K562 (cell line): ENCODE data around the gene PTAFR. TPM values are rescaled to one million over a fixed set of nuclear protein-coding genes. Genes with fewer than 3 reads are reported as not detected.

Source experiments
- ATF3 ChIP-seq, 2 experiments: fragments of 450-650 bp in 1 of 2; sonication (generic) in 1 of 2; formaldehyde crosslinking in 1 of 2; IDR thresholded peaks in 1 of 2; conservative IDR thresholded peaks in 1 of 2; 2 replicates each; pipeline versions ENCODE4 v1.6.1 to v1.8.1; 2016 to 2023; ENCODE audit warnings: mild to moderate bottlenecking in 2 of 2, moderate library complexity in 2 of 2, inconsistent platforms in 1 of 2, missing genetic modification reagents in 1 of 2
- ATF7 ChIP-seq: fragments of 450-650 bp; IDR thresholded peaks from 2 replicates; pipeline ENCODE4 v1.7.1; 2014; ENCODE audit warnings: mild to moderate bottlenecking, moderate library complexity
- BACH1 ChIP-seq: fragments of 200-800 bp; sonication (Bioruptor generic); IDR thresholded peaks from 2 replicates; pipeline ENCODE4 v1.6.1; 2016; ENCODE audit warnings: missing genetic modification characterization, missing compliant biosample characterization
- BCL6 ChIP-seq: fragments of 250-450 bp; sonication (Bioruptor Pico); IDR thresholded peaks from 2 replicates; pipeline ENCODE4 v1.4.0; 2020
- CEBPG ChIP-seq, 3 experiments: fragments of 200-800 bp in 1 of 3; sonication (Bioruptor generic) in 1 of 3; sonication (generic) in 1 of 3; formaldehyde crosslinking in 1 of 3; IDR thresholded peaks in 2 of 3; conservative IDR thresholded peaks in 1 of 3; 2 replicates each; pipeline versions ENCODE4 v1.6.1 to v1.8.0; 2016 to 2022; ENCODE audit warnings: missing compliant biosample characterization in 2 of 3, missing genetic modification characterization in 2 of 3, mild to moderate bottlenecking in 1 of 3, missing genetic modification reagents in 1 of 3
- DDX20 ChIP-seq: fragments of 450-650 bp; IDR thresholded peaks from 2 replicates; pipeline ENCODE4 v1.6.1; 2016; ENCODE audit warnings: missing genetic modification characterization, low read depth, mild to moderate bottlenecking, missing compliant biosample characterization, moderate library complexity
- ESRRA ChIP-seq: fragments of 450-650 bp; IDR thresholded peaks from 2 replicates; pipeline ENCODE4 v1.6.1; 2014; ENCODE audit warnings: low read depth, mild to moderate bottlenecking, moderate library complexity, borderline replicate concordance
- FUS ChIP-seq: fragments of 200-400 bp; formaldehyde crosslinking; optimal IDR thresholded peaks from 2 replicates; pipeline ENCODE3; 2017; ENCODE audit warnings: low read depth, low read length
- HMGN3 ChIP-seq: IDR thresholded peaks from 2 replicates; pipeline ENCODE4 v1.6.1; 2011; ENCODE audit warnings: borderline replicate concordance, low read depth, mild to moderate bottlenecking, mixed read lengths, low read length; ENCODE audit not compliant: insufficient read length; ENCODE audit errors: extremely low read depth
- NFIX ChIP-seq: fragments of 250-450 bp; sonication (Bioruptor Pico); IDR thresholded peaks from 2 replicates; pipeline ENCODE4 v1.4.0; 2020; ENCODE audit warnings: low read depth, mild to moderate bottlenecking, moderate library complexity
- RBFOX2 ChIP-seq: fragments of 200-400 bp; formaldehyde crosslinking; IDR thresholded peaks from 2 replicates; pipeline ENCODE4 v1.6.1; 2017; ENCODE audit warnings: low read depth, mild to moderate bottlenecking, low read length, moderate library complexity
- SMARCA4 ChIP-seq: fragments of 450-650 bp; IDR thresholded peaks from 2 replicates; pipeline ENCODE4 v1.6.1; 2016
- SP1 ChIP-seq: sonication (generic); formaldehyde crosslinking; IDR thresholded peaks from 2 replicates; pipeline ENCODE4 v1.8.1; 2022; ENCODE audit warnings: mild to moderate bottlenecking, missing genetic modification reagents
- ZNF316 ChIP-seq: fragments of 450-650 bp; IDR thresholded peaks from 2 replicates; pipeline ENCODE4 v1.6.1; 2016
- ZNF584 ChIP-seq: fragments of 200-800 bp; sonication (Bioruptor generic); IDR thresholded peaks from 2 replicates; pipeline ENCODE4 v1.6.1; 2016; ENCODE audit warnings: low read depth, mild to moderate bottlenecking, missing genetic modification characterization, missing compliant biosample characterization
- ZNF766 ChIP-seq: fragments of 200-800 bp; sonication (Bioruptor generic); conservative IDR thresholded peaks from 2 replicates; pipeline ENCODE4 v1.6.1; 2016; ENCODE audit warnings: missing genetic modification characterization, missing compliant biosample characterization
- polyA plus RNA-seq, 8 experiments: library from polyadenylated mRNA; depleted of rRNA in 4 of 8; stranded (reverse) in 5 of 8; unstranded in 3 of 8; fragments of >200 nt; fragmentation: Nextera tagmentation in 2 of 8; fragmentation: Illumina TruSeq in 1 of 8; extraction: Ambion mirVana in 2 of 8; extraction: Trizol in 1 of 8; gene quantifications; 2 replicates each; pipeline versions ENCODE4 v1.2.1 to v1.2.3, GENCODE V29; 2011 to 2014; ENCODE audit warnings: inconsistent platforms in 1 of 8, missing spikeins in 1 of 8
- total RNA-seq, 7 experiments: library from RNA; depleted of rRNA in 6 of 7; stranded (reverse); fragments of >200 nt in 6 of 7; fragmentation: Illumina TruSeq in 2 of 7; extraction: Trizol in 2 of 7; gene quantifications; 2 replicates each; pipeline versions ENCODE4 v1.2.1 to v1.2.3, GENCODE V29; 2011 to 2021; ENCODE audit warnings: low replicate concordance in 1 of 7
- TF ChIP-seq, protein P1 (sequence below), 2 experiments: fragments of 150-350 bp in 1 of 2; IDR thresholded peaks; 2 replicates each; pipeline ENCODE4 v1.6.1; 2012 to 2016; ENCODE audit warnings: low read depth in 2 of 2, low read length in 2 of 2, mild to moderate bottlenecking in 1 of 2, moderate library complexity in 1 of 2
- TF ChIP-seq, protein P2 (sequence below): sonication (generic); formaldehyde crosslinking; IDR thresholded peaks from 2 replicates; pipeline ENCODE4 v1.8.1; 2022; ENCODE audit warnings: missing genetic modification reagents
- TF ChIP-seq, protein P3 (sequence below): sonication (generic); IDR thresholded peaks from 2 replicates; pipeline ENCODE4 v1.6.1; 2016

Gene PTAFR
- total and polyA plus RNA-seq, 9 of the 15 experiments (the other 6 are each of a cell fraction or from before 2014, with no cell fraction given), result 0.15 to 0.55 (median 0.40) TPM; not detected in 1

DNA sequence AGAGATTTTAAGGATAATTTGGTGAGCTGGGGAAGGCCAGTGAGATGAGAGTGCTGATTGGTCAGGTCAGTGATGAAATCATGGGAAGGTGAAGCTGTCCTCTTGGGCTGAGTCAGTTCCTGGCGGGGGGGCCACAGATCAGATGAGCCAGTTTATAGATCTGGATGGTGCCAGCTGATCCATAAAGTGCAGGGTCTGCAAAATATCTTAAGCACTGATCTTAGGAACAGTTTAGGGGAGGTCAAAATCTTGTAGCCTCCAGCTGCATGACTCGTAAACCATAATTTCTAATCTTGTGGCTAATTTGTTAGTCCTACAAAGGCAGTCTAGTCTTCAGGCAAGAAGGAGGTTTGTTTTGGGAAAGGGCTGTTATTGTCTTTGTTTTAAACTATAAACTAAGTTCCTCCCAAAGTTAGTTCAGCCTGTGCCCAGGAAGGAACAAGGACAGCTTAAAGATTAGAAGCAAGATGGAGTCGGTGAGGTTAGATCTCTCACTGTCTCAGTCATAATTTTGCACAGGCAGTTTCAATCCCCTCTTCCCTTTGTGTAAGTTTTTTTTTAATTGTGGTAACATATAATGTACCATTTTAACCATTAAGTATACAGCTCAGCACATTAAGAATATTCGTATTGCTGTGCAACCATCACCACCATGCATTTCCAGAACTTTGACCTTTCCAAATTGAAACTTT is 39.4 kb downstream of the PTAFR start (continued):
- TF ChIP-seq, protein P1, sequence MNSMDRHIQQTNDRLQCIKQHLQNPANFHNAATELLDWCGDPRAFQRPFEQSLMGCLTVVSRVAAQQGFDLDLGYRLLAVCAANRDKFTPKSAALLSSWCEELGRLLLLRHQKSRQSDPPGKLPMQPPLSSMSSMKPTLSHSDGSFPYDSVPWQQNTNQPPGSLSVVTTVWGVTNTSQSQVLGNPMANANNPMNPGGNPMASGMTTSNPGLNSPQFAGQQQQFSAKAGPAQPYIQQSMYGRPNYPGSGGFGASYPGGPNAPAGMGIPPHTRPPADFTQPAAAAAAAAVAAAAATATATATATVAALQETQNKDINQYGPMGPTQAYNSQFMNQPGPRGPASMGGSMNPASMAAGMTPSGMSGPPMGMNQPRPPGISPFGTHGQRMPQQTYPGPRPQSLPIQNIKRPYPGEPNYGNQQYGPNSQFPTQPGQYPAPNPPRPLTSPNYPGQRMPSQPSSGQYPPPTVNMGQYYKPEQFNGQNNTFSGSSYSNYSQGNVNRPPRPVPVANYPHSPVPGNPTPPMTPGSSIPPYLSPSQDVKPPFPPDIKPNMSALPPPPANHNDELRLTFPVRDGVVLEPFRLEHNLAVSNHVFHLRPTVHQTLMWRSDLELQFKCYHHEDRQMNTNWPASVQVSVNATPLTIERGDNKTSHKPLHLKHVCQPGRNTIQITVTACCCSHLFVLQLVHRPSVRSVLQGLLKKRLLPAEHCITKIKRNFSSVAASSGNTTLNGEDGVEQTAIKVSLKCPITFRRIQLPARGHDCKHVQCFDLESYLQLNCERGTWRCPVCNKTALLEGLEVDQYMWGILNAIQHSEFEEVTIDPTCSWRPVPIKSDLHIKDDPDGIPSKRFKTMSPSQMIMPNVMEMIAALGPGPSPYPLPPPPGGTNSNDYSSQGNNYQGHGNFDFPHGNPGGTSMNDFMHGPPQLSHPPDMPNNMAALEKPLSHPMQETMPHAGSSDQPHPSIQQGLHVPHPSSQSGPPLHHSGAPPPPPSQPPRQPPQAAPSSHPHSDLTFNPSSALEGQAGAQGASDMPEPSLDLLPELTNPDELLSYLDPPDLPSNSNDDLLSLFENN (IDR thresholded peaks at IDR 0.05; ENCODE audit: low read depth in 2 of 2, low read length in 2 of 2), result no peak
- TF ChIP-seq HMGN3 (no peak), ESRRA (no peak; the same call in 1 of the 2 replicates), ATF3 (IDR thresholded peaks at IDR 0.05) (peak; percentile 87), ATF3 (CRISPR knock-in tag; conservative IDR thresholded peaks at IDR 0.05) (no peak), NFIX (CRISPR knock-in tag) (no peak), DDX20 (tag) (peak; percentile 71; the same call in 1 of the 2 replicates), ATF7 (0 out of 2 replicates have a peak, but pooled peaks have one; percentile 46), ZNF584 (no peak), FUS (no peak), SMARCA4 (0 out of 2 replicates have a peak, but pooled peaks have one; percentile 31), BCL6 (no peak), ZNF316 (peak; percentile 52), RBFOX2 (no peak), BACH1 (0 out of 2 replicates have a peak, but pooled peaks have one; percentile 29), CEBPG (CRISPR knock-in tag; IDR thresholded peaks at IDR 0.05) (peak; percentile 37; the same call in 1 of the 2 replicates), CEBPG (tag; conservative IDR thresholded peaks at IDR 0.05 in 1 of 2, IDR thresholded peaks at IDR 0.05 in 1 of 2) (no peak; a peak in 2 of 4 replicates), ZNF766 (peak; percentile 67; the same call in 1 of the 2 replicates), SP1 (no peak)
- TF ChIP-seq, protein P2, sequence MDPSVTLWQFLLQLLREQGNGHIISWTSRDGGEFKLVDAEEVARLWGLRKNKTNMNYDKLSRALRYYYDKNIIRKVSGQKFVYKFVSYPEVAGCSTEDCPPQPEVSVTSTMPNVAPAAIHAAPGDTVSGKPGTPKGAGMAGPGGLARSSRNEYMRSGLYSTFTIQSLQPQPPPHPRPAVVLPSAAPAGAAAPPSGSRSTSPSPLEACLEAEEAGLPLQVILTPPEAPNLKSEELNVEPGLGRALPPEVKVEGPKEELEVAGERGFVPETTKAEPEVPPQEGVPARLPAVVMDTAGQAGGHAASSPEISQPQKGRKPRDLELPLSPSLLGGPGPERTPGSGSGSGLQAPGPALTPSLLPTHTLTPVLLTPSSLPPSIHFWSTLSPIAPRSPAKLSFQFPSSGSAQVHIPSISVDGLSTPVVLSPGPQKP (CRISPR knock-in tag), result no peak
- TF ChIP-seq, protein P3, sequence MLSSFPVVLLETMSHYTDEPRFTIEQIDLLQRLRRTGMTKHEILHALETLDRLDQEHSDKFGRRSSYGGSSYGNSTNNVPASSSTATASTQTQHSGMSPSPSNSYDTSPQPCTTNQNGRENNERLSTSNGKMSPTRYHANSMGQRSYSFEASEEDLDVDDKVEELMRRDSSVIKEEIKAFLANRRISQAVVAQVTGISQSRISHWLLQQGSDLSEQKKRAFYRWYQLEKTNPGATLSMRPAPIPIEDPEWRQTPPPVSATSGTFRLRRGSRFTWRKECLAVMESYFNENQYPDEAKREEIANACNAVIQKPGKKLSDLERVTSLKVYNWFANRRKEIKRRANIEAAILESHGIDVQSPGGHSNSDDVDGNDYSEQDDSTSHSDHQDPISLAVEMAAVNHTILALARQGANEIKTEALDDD, result peak; percentile 77; the same call in 1 of the 2 replicates
